MM.1S (cell line): ENCODE data around the gene CCSAP.

Source experiments
- DNase-seq: peaks from one replicate; pipeline ENCODE4 v3.0.0-alpha.2; 2015
- H2AFZ ChIP-seq: fragments of 300-600 bp; sonication (generic); 2 replicates; pipeline ENCODE4 v1.6.0; 2016; ENCODE audit warnings: antibody characterized with exemption, low read length
- H3F3A ChIP-seq: fragments of 300-600 bp; sonication (generic); 2 replicates; pipeline ENCODE4 v1.6.1; 2016; ENCODE audit warnings: mild to moderate bottlenecking, antibody characterized with exemption, low read length, moderate library complexity, mixed read lengths; ENCODE audit not compliant: insufficient read depth
- H3K27ac ChIP-seq: fragments of 300-600 bp; sonication (generic); 2 replicates; pipeline ENCODE4 v1.5.1; 2016; ENCODE audit warnings: mild to moderate bottlenecking, low read length
- H3K27me3 ChIP-seq: fragments of 300-600 bp; sonication (generic); replicated peaks from 2 replicates; pipeline ENCODE4 v1.6.0; 2016; ENCODE audit warnings: low read length; ENCODE audit not compliant: insufficient read depth
- H3K36me3 ChIP-seq: fragments of 300-600 bp; sonication (generic); replicated peaks from 2 replicates; pipeline ENCODE4 v1.6.1; 2016; ENCODE audit warnings: mild to moderate bottlenecking, low read length, mixed read lengths; ENCODE audit not compliant: insufficient read depth
- H3K4me1 ChIP-seq: fragments of 300-600 bp; sonication (generic); 2 replicates; pipeline ENCODE4 v1.6.1; 2016; ENCODE audit warnings: low read length, mixed read lengths
- H3K4me2 ChIP-seq: fragments of 300-600 bp; sonication (generic); 2 replicates; pipeline ENCODE4 v1.6.0; 2016; ENCODE audit warnings: low read depth, low read length
- H3K4me3 ChIP-seq: fragments of 300-600 bp; sonication (generic); 2 replicates; pipeline ENCODE4 v1.5.1; 2016; ENCODE audit warnings: low read length, mixed read lengths
- H3K79me2 ChIP-seq: fragments of 300-600 bp; sonication (generic); 2 replicates; pipeline ENCODE4 v1.6.1; 2016; ENCODE audit warnings: mixed run types, low read length, mixed read lengths
- H3K9ac ChIP-seq: fragments of 300-600 bp; sonication (generic); 2 replicates; pipeline ENCODE4 v1.6.1; 2016; ENCODE audit warnings: low read length, mixed read lengths
- H3K9me2 ChIP-seq: fragments of 300-600 bp; sonication (generic); replicated peaks from 2 replicates; pipeline ENCODE4 v1.6.1; 2016; ENCODE audit warnings: mild to moderate bottlenecking, low read length, mixed read lengths; ENCODE audit not compliant: insufficient read depth
- H3K9me3 ChIP-seq: fragments of 300-600 bp; sonication (generic); replicated peaks from 2 replicates; pipeline ENCODE4 v1.6.1; 2016; ENCODE audit warnings: mild to moderate bottlenecking, low read length, mixed read lengths; ENCODE audit not compliant: insufficient read depth
- H4K20me1 ChIP-seq: fragments of 300-600 bp; sonication (generic); 2 replicates; pipeline ENCODE4 v1.6.1; 2016; ENCODE audit warnings: mild to moderate bottlenecking, low read length, moderate library complexity, mixed read lengths; ENCODE audit not compliant: insufficient read depth
- CTCF ChIP-seq: fragments of 300-600 bp; sonication (generic); IDR thresholded peaks from 2 replicates; pipeline ENCODE4 v1.5.1; 2016; ENCODE audit warnings: antibody characterized with exemption, low read length, mixed read lengths
- EZH2 ChIP-seq: fragments of 300-600 bp; sonication (generic); optimal IDR thresholded peaks from 2 replicates; pipeline ENCODE3; 2017; ENCODE audit warnings: low read depth, mild to moderate bottlenecking, antibody characterized with exemption, low read length, mixed read lengths
- EZH2phosphoT487 ChIP-seq: fragments of 300-600 bp; sonication (generic); IDR thresholded peaks from 2 replicates; pipeline ENCODE4 v1.6.1; 2018; ENCODE audit warnings: antibody characterized with exemption, low read length

The CCSAP gene

GRCh38 chr1:229309074-229309473 is 33.8 kb downstream of the CCSAP start:
- Histone ChIP-seq H3K9ac (no peak overlapping the region), H2AFZ (no peak overlapping the region), H3K9me3 (no peaks in the 10 kb centered on the region), H3K9me2 (no peaks in the 10 kb centered on the region), H3K4me2 (no peak overlapping the region), H3F3A (no peaks in the 10 kb centered on the region), H3K79me2 (no peaks in the 10 kb centered on the region), H3K4me3 (no peak overlapping the region), H3K36me3 (0 out of 2 replicates have a peak, but pooled peaks cover 6% of the 10 kb centered on the region), H3K27me3 (no peaks in the 10 kb centered on the region), H3K27ac (no peak overlapping the region), H4K20me1 (no peaks in the 10 kb centered on the region), H3K4me1 (no peaks in the 10 kb centered on the region)
- no peak for DNase-seq
- no peak for TF ChIP-seq EZH2phosphoT487
- TF ChIP-seq EZH2: no peak
- no peak for TF ChIP-seq CTCF

- Histone ChIP-seq H3K4me2 (no peak overlapping the region), H3K4me3 (no peak overlapping the region), H3K9me2 (no peaks in the 10 kb centered on the region), H3K36me3 (peaks cover 8% of the 10 kb centered on the region; the same call in 1 of the 2 replicates), H3K79me2 (no peaks in the 10 kb centered on the region), H3K27me3 (no peaks in the 10 kb centered on the region), H2AFZ (no peak overlapping the region), H3K27ac (no peak overlapping the region), H3K9ac (no peak overlapping the region), H3K4me1 (no peaks in the 10 kb centered on the region), H4K20me1 (no peaks in the 10 kb centered on the region), H3K9me3 (no peaks in the 10 kb centered on the region), H3F3A (no peaks in the 10 kb centered on the region)
- no peak for DNase-seq
- no peak for TF ChIP-seq EZH2
- no peak for TF ChIP-seq CTCF
- TF ChIP-seq EZH2phosphoT487: no peak
Measured at GRCh38 chr1:229305392-229305791, 37.5 kb downstream of the CCSAP start.

GRCh38 chr1:229303855-229304254 is 39.0 kb downstream of the CCSAP start:
- Histone ChIP-seq H3F3A (no peaks in the 10 kb centered on the region), H2AFZ (no peak overlapping the region), H3K9me2 (no peaks in the 10 kb centered on the region), H3K9ac (no peak overlapping the region), H4K20me1 (no peaks in the 10 kb centered on the region), H3K27me3 (no peaks in the 10 kb centered on the region), H3K4me2 (no peak overlapping the region), H3K36me3 (peaks cover 8% of the 10 kb centered on the region; the same call in 1 of the 2 replicates), H3K4me3 (no peak overlapping the region), H3K4me1 (no peaks in the 10 kb centered on the region), H3K79me2 (no peaks in the 10 kb centered on the region), H3K9me3 (no peaks in the 10 kb centered on the region), H3K27ac (no peak overlapping the region)
- DNase-seq: no peak
- no peak for TF ChIP-seq CTCF
- no peak for TF ChIP-seq EZH2phosphoT487
- TF ChIP-seq EZH2: no peak
